Measurements from ENCODE around the gene ACP7. TPM values are rescaled to one million over a fixed set of nuclear protein-coding genes. Genes with fewer than 3 reads are reported as not detected.
"Not testable (repeated sequence)": the region's sequence is repeated elsewhere in the genome, so short reads cannot be mapped to it uniquely, and the experiment has no call there.

Gene ACP7
- total RNA-seq, 2 donors from 2014 or later: not detected

DNA sequence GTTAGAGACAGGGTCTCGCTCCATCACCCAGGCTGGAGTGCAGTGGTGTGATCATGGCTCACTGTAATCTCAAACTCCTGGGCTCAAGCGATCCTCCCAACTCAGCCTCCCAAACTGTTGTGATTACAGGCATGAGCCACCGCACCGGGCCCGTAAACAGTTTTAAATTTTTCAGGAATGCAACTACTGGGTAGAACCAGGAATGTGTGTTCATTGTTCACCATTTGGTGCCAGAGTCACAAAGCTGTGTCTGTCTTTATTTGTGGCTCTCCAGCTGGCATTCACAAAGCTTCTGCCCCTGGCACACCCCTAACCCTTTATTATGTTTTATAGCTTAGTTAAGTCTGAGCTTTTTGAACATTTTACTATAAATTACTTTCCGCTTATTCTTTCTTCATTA is 19.8 kb upstream of the ACP7 start:
- Mint-ChIP-seq H3K27me3 (peaks cover 3% of the 10 kb centered on the region), H3K36me3 (ENCODE audit: low read depth) (no peaks in the 10 kb centered on the region), H3K9me3 (no peaks in the 10 kb centered on the region), H3K4me3 (no peak overlapping the region), H3K27ac (no peak overlapping the region), H3K4me1 (peaks cover 5% of the 10 kb centered on the region)
- no peak for ATAC-seq (replicated peaks)

DNA sequence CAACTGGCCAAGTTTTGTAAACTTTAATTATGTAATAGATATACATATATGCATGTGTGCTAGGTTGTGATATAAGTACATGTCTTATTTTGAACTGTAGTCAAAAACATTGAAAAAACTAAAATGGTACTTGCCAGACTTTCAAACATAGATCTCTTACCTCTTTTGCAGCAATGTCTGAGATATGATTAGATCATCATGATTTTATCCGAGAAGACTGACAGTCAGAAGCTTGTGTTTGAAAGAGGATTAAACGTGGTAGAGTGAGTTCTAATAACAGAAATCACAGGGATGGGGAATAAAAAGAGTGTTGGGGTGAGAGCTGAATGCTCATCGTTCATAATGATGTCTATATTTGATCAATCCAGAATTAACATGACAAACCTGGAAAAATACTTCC is 18.2 kb upstream of the ACP7 start:
- Mint-ChIP-seq H3K9me3 (no peaks in the 10 kb centered on the region), H3K27me3 (peaks cover 3% of the 10 kb centered on the region), H3K4me3 (no peak overlapping the region), H3K27ac (no peak overlapping the region), H3K4me1 (peaks cover 8% of the 10 kb centered on the region), H3K36me3 (ENCODE audit: low read depth) (no peaks in the 10 kb centered on the region)
- no peak for ATAC-seq (replicated peaks)

DNA sequence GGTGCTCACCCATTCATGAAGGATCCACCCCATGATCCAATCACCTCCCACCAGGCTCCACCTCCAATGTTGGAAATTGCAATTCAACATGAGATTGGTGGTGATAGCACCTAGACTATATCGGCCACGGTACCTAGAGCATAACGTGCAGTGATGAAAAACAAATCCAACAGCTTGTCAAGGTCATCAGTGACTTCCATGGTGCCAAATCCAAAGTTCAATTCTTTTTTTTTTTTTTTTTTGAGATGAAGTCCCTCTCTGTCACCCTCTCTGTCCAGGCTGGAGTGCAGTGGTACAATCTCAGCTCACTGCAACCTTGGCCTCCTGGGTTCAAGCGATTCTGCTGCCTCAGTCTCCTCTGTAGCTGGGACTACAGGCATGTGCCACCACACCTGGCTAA is 17.1 kb upstream of the ACP7 start:
- no peak for ATAC-seq (replicated peaks)
- H3K27me3 Mint-ChIP-seq: no peaks in the 10 kb centered on the region

GRCh38 chr19:39068259-39068658 is 15.9 kb upstream of the ACP7 start:
- H3K4me1 Mint-ChIP-seq; H3K27ac Mint-ChIP-seq; H3K4me3 Mint-ChIP-seq; H3K9me3 Mint-ChIP-seq; ATAC-seq (replicated peaks); H3K36me3 Mint-ChIP-seq (ENCODE audit: low read depth); H3K27me3 Mint-ChIP-seq: not testable (repeated sequence)

More for the DNA sequence above, 17.1 kb upstream of the ACP7 start:
- Mint-ChIP-seq H3K9me3 (no peaks in the 10 kb centered on the region), H3K4me1 (peaks cover 4% of the 10 kb centered on the region), H3K4me3 (no peak overlapping the region), H3K36me3 (ENCODE audit: low read depth) (no peaks in the 10 kb centered on the region), H3K27ac (no peak overlapping the region)

DNA sequence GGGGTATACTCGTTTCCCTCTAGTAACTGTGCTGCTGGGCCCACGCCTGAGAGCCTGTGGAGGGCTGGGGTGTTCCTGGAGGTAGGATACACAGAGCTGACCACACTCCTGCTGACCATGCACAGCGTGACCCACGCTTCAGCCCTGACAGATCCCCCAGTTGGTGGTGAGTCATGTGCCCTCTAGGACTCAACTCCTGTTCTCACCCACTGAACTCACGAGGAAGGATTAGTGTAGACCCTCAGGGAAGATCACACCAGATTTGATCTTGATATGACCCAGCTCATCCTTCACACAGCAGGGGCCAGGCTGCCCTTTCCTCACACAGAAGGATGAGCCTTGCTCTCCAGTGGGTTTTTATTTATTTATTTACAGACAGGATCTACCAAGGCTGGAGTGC is 13.3 kb upstream of the ACP7 start:
- Mint-ChIP-seq H3K27me3 (no peaks in the 10 kb centered on the region), H3K27ac (no peak overlapping the region), H3K36me3 (ENCODE audit: low read depth) (no peaks in the 10 kb centered on the region), H3K4me1 (peaks cover 11% of the 10 kb centered on the region), H3K4me3 (no peak overlapping the region), H3K9me3 (no peaks in the 10 kb centered on the region)
- no peak for ATAC-seq (replicated peaks)

DNA sequence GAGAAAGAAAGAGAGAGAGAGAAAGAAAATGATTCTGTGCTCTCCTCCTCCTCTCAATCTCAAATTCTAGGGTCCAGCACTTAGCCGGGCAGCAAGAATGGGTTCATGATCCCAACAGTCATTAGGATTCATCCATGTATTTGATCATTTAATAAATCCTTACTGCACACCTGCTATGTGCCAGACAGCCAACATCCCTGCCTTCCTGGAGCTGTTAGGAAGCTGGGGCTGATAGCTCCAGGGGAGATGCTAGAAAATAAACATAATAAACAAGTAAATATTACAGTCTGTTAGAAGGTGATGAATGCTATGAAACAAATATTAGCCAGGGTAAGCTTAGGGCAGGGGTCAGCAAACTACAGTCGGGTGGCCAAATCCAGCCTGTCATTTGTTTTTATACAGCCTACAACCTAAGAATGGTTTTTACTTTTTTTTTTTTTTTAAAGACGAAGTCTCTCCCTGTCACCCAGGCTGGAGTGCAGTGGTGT is 9.9 kb upstream of the ACP7 start:
- Mint-ChIP-seq H3K27ac (peak overlapping the region; percentile 92), H3K27me3 (no peaks in the 10 kb centered on the region), H3K9me3 (no peaks in the 10 kb centered on the region)

GRCh38 chr19:39074942-39075341 is 9.2 kb upstream of the ACP7 start:
- Mint-ChIP-seq H3K27me3 (no peaks in the 10 kb centered on the region), H3K4me1 (peaks cover 11% of the 10 kb centered on the region), H3K9me3 (no peaks in the 10 kb centered on the region), H3K36me3 (ENCODE audit: low read depth) (no peaks in the 10 kb centered on the region), H3K4me3 (no peak overlapping the region), H3K27ac (no peak overlapping the region)
- no peak for ATAC-seq (replicated peaks)

More for the DNA sequence above, 9.9 kb upstream of the ACP7 start:
- Mint-ChIP-seq H3K4me3 (peak overlapping the region; percentile 74), H3K36me3 (ENCODE audit: low read depth) (no peaks in the 10 kb centered on the region), H3K4me1 (peaks cover 11% of the 10 kb centered on the region)
- ATAC-seq (replicated peaks): no peak

DNA sequence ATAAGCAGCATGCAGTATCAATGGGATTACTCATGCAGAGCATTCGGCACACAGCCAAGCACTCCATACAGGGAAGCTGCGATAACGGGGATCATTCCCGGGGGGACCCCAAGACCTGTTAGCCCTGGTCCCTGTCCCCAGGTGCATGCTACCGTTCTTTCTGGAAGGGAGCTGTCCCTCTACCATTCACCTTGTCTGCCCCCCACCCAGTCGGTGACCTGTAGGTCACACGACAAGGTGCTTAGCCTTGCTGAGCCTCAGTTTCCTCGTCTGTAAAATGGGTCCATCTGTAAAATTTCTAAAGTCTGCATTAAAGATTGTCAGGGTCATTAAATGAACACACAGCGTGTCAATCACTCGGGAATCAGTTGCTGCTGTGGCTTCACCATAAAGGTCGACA is 6.8 kb upstream of the ACP7 start:
- Mint-ChIP-seq H3K9me3 (no peaks in the 10 kb centered on the region), H3K4me1 (peaks cover 8% of the 10 kb centered on the region), H3K36me3 (ENCODE audit: low read depth) (no peaks in the 10 kb centered on the region), H3K27me3 (peaks cover 4% of the 10 kb centered on the region), H3K27ac (no peak overlapping the region), H3K4me3 (no peak overlapping the region)
- no peak for ATAC-seq (replicated peaks)

GRCh38 chr19:39078436-39079200 is 5.5 kb upstream of the ACP7 start:
- Mint-ChIP-seq H3K4me1 (peaks cover 12% of the 10 kb centered on the region), H3K36me3 (ENCODE audit: low read depth) (no peaks in the 10 kb centered on the region)
- no peak for ATAC-seq (replicated peaks)

DNA sequence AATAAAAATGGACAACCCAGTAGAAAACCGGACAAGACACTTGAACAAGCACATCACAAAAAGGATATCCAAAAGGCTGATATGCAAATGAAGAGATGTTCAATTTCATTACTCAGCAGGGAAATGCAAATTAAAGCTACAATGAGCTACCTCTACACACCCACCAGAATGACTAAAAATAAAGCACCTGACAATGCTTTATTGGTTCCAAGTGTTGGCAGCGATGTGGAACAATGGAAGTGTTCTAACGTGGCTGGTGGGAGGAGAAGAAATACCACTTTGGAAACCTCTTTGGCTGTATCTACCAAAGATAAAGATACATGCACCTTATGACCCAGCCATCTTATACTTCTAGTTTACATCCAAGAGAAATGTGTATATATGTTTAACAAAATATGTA is 3.7 kb upstream of the ACP7 start:
- Mint-ChIP-seq H3K36me3 (ENCODE audit: low read depth) (no peaks in the 10 kb centered on the region), H3K9me3 (no peaks in the 10 kb centered on the region), H3K27me3 (peaks cover 22% of the 10 kb centered on the region), H3K4me3 (no peak overlapping the region), H3K4me1 (peaks cover 8% of the 10 kb centered on the region), H3K27ac (no peak overlapping the region)
- no peak for ATAC-seq (replicated peaks)

More at GRCh38 chr19:39078436-39079200, 5.5 kb upstream of the ACP7 start:
- Mint-ChIP-seq H3K27ac (no peak overlapping the region), H3K4me3 (no peak overlapping the region), H3K27me3 (peaks cover 15% of the 10 kb centered on the region), H3K9me3 (no peaks in the 10 kb centered on the region)

DNA sequence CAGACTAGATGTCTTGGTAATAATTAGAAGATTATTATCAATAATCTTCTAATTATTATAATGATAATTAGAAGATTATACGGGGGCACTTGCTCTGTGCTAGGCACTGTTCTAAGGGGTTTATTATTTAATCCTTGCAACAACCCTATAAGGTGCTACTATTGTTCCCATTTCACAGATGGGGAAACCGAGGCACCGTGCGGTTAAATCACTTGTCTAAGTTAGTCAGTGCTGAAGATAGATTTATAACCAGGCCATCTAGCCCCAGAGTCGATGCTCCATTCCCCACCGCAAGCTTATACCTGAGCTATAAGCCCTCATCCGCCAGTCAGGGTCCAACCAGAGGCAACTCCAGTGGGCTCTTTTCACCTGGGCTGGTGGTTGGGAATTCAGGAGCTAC is 2.0 kb upstream of the ACP7 start:
- H3K27me3 Mint-ChIP-seq: peaks cover 26% of the 10 kb centered on the region
- peaks cover 8% of the 10 kb centered on the region for H3K4me1 Mint-ChIP-seq
- H3K4me3 Mint-ChIP-seq: no peak overlapping the region
- no peaks in the 10 kb centered on the region for H3K9me3 Mint-ChIP-seq
- no peak overlapping the region for H3K27ac Mint-ChIP-seq
- no peak for ATAC-seq (replicated peaks)
- H3K36me3 Mint-ChIP-seq (ENCODE audit: low read depth): no peaks in the 10 kb centered on the region

DNA sequence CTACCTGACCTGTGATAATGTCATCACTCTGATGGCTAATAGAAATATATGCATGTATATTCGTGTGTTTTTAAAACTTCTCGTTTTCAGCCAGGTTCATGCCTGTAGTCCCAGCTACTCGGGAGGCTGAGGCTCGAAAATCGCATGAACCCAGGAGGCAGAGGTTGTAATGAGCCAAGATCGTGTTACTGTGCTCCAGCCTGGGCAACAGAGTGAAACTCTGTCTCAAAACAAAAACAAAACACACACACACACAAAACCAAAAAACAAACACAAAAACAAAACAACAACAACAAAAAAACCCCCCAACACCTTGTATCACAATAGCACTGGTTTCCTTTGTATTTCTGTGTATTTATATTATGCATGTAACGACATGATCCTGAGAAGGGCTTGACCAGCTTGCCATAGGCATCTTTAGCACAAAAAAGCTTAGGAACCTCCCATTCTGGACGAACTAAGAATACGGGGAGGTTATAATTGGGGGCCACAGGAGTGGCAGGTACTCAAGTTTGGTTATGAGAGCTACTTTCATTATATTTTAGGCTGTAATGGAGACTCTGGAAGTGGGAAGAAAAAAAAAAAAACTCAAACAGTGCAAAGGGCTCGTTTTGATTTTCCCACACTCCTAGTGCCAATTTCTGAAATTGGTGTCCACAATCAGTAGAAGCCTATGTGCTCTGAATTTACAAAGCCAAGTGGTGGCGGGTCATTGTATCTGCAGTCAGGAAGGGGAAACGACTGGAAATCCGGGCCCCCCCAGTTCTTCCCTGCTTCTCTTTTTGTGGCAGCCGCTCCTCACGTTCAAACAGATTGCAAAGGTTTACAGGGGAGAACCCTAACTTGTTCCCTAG is 1.2 kb upstream of the ACP7 start:
- H3K4me1 Mint-ChIP-seq: peaks cover 8% of the 10 kb centered on the region
- H3K27me3 Mint-ChIP-seq: peaks cover 26% of the 10 kb centered on the region
- no peaks in the 10 kb centered on the region for H3K9me3 Mint-ChIP-seq
- no peak overlapping the region for H3K27ac Mint-ChIP-seq
- H3K36me3 Mint-ChIP-seq (ENCODE audit: low read depth): no peaks in the 10 kb centered on the region
- no peak for ATAC-seq (replicated peaks)
- H3K4me3 Mint-ChIP-seq: peak overlapping the region; percentile 73

GRCh38 chr19:39083599-39083982 is 577 bp upstream of the ACP7 start:
- H3K36me3 Mint-ChIP-seq (ENCODE audit: low read depth): no peaks in the 10 kb centered on the region
- no peak for ATAC-seq (replicated peaks)
- H3K27ac Mint-ChIP-seq: no peak overlapping the region
- peak overlapping the region; percentile 73 for H3K4me3 Mint-ChIP-seq
- H3K9me3 Mint-ChIP-seq: no peaks in the 10 kb centered on the region
- peaks cover 8% of the 10 kb centered on the region for H3K4me1 Mint-ChIP-seq
- H3K27me3 Mint-ChIP-seq: peaks cover 26% of the 10 kb centered on the region

DNA sequence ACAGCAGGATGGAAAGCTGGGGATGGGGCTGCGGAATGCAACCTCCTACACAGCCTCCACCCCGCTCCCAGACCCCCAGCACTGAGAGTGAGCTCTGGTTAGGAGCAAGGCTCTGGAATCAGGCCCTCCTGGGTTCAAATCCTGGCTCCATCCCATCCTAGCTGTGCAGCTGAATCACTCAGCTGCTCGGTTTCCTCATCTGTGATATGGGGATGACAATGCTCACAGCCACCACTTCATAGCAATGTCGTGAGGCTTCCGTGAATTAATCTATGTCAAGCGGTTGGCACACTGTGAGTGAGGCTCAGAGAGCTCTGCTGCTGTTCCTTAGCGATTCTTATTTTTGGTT is 538 bp downstream of the ACP7 start:
- ATAC-seq (replicated peaks): no peak
- Mint-ChIP-seq H3K36me3 (ENCODE audit: low read depth) (no peaks in the 10 kb centered on the region), H3K4me1 (peaks cover 8% of the 10 kb centered on the region), H3K27ac (no peak overlapping the region), H3K4me3 (peak overlapping the region; percentile 59), H3K9me3 (no peaks in the 10 kb centered on the region), H3K27me3 (peaks cover 26% of the 10 kb centered on the region)

GRCh38 chr19:39085392-39085791 is 1.2 kb downstream of the ACP7 start:
- Mint-ChIP-seq H3K27me3 (peaks cover 26% of the 10 kb centered on the region), H3K27ac (no peak overlapping the region), H3K36me3 (ENCODE audit: low read depth) (no peaks in the 10 kb centered on the region), H3K4me1 (peaks cover 8% of the 10 kb centered on the region), H3K4me3 (peak overlapping the region; percentile 59), H3K9me3 (no peaks in the 10 kb centered on the region)
- ATAC-seq (replicated peaks): no peak

Data from activated T-helper 17 cell treated with anti-CD3 and anti-CD28 coated beads, Interleukin-2, amount 50 U/mL, for 72 hours (primary cell).